GM12865 (cell line): Measurements from ENCODE around the gene FAM131C.

Source experiments
- DNase-seq: peaks from one replicate; pipeline ENCODE4 v3.0.0; 2010; ENCODE audit warnings: low read depth
- H3K4me3 ChIP-seq: 2 replicates; pipeline ENCODE4 v1.5.1; 2011; ENCODE audit warnings: mild to moderate bottlenecking, low read depth, low read length, control low read depth
- CTCF ChIP-seq: IDR thresholded peaks from 2 replicates; pipeline ENCODE4 v1.5.1; 2011; ENCODE audit warnings: low read length, control low read depth, low read depth, inconsistent platforms; ENCODE audit not compliant: insufficient read depth; ENCODE audit errors: missing control alignments

Gene FAM131C

GRCh38 chr1:16015960-16016901 is 57.2 kb downstream of the FAM131C start:
- no peak for TF ChIP-seq CTCF
- DNase-seq = peak; percentile 26
- no peak overlapping the region for H3K4me3 ChIP-seq

GRCh38 chr1:16015491-16015890 is 58.0 kb downstream of the FAM131C start:
- no peak overlapping the region for H3K4me3 ChIP-seq
- no peak for TF ChIP-seq CTCF
- no peak for DNase-seq

GRCh38 chr1:16014509-16015482 is 58.7 kb downstream of the FAM131C start:
- no peak for TF ChIP-seq CTCF
- peak; percentile 43 for DNase-seq
- H3K4me3 ChIP-seq = peak overlapping the region; percentile 49

- H3K4me3 ChIP-seq = peak overlapping the region; percentile 49
- no peak for TF ChIP-seq CTCF
- no peak for DNase-seq
These were observed 59.6 kb downstream of the FAM131C start for GRCh38 chr1:16013908-16014258.

GRCh38 chr1:16013220-16013907 is 60.1 kb downstream of the FAM131C start:
- H3K4me3 ChIP-seq = peak overlapping the region; percentile 49
- no peak for TF ChIP-seq CTCF

GRCh38 chr1:16012590-16013219 is 60.7 kb downstream of the FAM131C start:
- peak; percentile 65 for DNase-seq
- peak overlapping the region; percentile 49 for H3K4me3 ChIP-seq
- TF ChIP-seq CTCF = no peak

More at GRCh38 chr1:16013220-16013907, 60.1 kb downstream of the FAM131C start:
- peak; percentile 26 for DNase-seq
